H1 (cell line): ENCODE results near the gene CCR1. TPM values are rescaled to one million over a fixed set of nuclear protein-coding genes. Genes with fewer than 3 reads are reported as not detected.

Source experiments
- CEBPB ChIP-seq: IDR thresholded peaks from 2 replicates; pipeline ENCODE4 v1.6.1; 2012; ENCODE audit warnings: low read depth, low read length
- CTCF ChIP-seq, 3 experiments: IDR thresholded peaks; 1 replicate in 2 of 3; 2 replicates in 1 of 3; pipeline versions ENCODE4 v1.5.1 to v1.6.1; 2011; ENCODE audit warnings: low read length in 3 of 3, mild to moderate bottlenecking in 3 of 3, inconsistent platforms in 2 of 3, low read depth in 1 of 3, moderate library complexity in 1 of 3; ENCODE audit not compliant: insufficient read depth in 1 of 3; ENCODE audit errors: control extremely low read depth in 1 of 3
- HDAC6 ChIP-seq: IDR thresholded peaks from one replicate; pipeline ENCODE4 v1.7.1; 2012; ENCODE audit warnings: low read depth, mild to moderate bottlenecking, inconsistent platforms, low read length, moderate library complexity
- TCF12 ChIP-seq: IDR thresholded peaks from 2 replicates; pipeline ENCODE4 v1.6.1; 2011; ENCODE audit warnings: low read depth, mild to moderate bottlenecking, low read length
- polyA plus RNA-seq, 7 experiments: library from polyadenylated mRNA; depleted of rRNA in 3 of 7; stranded (reverse) in 5 of 7; unstranded in 2 of 7; fragments of >200 nt in 5 of 7; fragments of 200-250 nt in 2 of 7; gene quantifications; 1 replicate in 5 of 7; 2 replicates in 1 of 7; 4 replicates in 1 of 7; pipeline versions ENCODE4 v1.2.1 to v1.2.3, GENCODE V29; 2011 to 2013; ENCODE audit warnings: missing spikeins in 2 of 7, mixed read lengths in 2 of 7
- total RNA-seq: library from RNA; stranded (reverse); fragmentation: NEBNext Ultra II Directional; extraction: Animal tissue kit (Norgen Biotek cat#: 25700); gene quantifications from 2 replicates; pipeline ENCODE4 v1.2.1, GENCODE V29; 2021

CCR1 gene
- total and polyA plus RNA-seq, 2 of the 8 experiments (the other 6 are each of a cell fraction or from before 2014, with no cell fraction given), result not detected

DNA sequence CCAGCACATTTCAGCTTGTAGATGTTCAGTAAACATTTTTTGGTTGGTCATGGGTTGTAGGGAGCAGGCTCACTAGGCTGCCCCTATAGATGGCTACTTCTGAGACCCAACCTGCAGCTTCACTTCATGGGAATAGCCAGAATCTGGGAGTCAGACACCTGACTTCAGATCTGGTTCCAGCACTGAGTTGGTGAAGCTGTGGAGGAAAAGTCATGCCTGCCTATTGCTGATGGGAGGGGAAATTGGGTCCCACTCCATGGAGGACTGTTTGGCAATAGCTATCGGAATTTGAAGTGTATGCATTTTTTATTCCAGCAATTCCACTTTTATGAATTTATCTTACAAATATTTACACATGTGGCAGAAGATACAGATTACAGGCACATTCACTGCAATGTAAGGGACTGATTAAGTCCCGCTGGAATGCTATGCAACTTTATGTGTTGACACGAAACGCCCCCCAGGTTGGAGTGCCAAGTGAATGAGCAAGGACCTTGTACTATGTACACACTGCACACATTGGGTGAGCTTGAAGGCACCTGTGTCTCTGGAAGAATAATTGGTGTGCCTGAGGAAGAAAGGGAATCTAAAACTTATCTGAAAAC, 7.8 kb upstream of the CCR1 start (continued):
- TF ChIP-seq CTCF (IDR thresholded peaks at IDR 0.05; ENCODE audit: control extremely low read depth in 1 of 3, insufficient read depth in 1 of 3, low read depth in 1 of 3, low read length in 3 of 3), result no peak
- no peak for TF ChIP-seq HDAC6
- TF ChIP-seq TCF12, result no peak
- no peak for TF ChIP-seq CEBPB
